Endothelial cell of umbilical vein (primary cell): ENCODE results near the gene MTF2. TPM values are rescaled to one million over a fixed set of nuclear protein-coding genes. Genes with fewer than 3 reads are reported as not detected.

ENCODE experiments used
- BruUV-seq: library from RNA; stranded (reverse); fragments of 400-500 nt; replicated peaks from 2 replicates; lab custom pipeline; 2021; lab: Mats Ljungman, UMichigan
- CTCF ChIA-PET: fragments of 300-600, 350-600 bp; sonication (Branson Sonifier 250); formaldehyde crosslinking; loops from one replicate; lab custom pipeline; 2021; ENCODE audit warnings: antibody characterized with exemption, inconsistent platforms; lab: Charles Lee
- POLR2A ChIA-PET: fragments of 300-600, 350-600 bp; sonication (Branson Sonifier 250); formaldehyde crosslinking; loops from one replicate; lab custom pipeline; 2021; ENCODE audit warnings: antibody characterized with exemption, inconsistent platforms; lab: Charles Lee
- DNase-seq: peaks from one replicate; pipeline ENCODE4 v3.0.0-alpha.2; 2011; ENCODE audit warnings: low read depth, low spot score
- FAIRE-seq: peaks from 2 replicates; lab custom pipeline; 2011; peaks lifted over from hg19 to GRCh38; lab: Jason Lieb, UNC
- H2AFZ ChIP-seq: 2 replicates; pipeline ENCODE4 v1.6.0; 2012; ENCODE audit warnings: low read depth, low read length, control low read depth, inconsistent platforms
- H3K27ac ChIP-seq: 2 replicates; pipeline ENCODE4 v1.5.1; 2011; ENCODE audit warnings: low read depth, mild to moderate bottlenecking, control low read depth, low read length, moderate library complexity; ENCODE audit not compliant: insufficient read depth
- H3K27me3 ChIP-seq, 2 experiments: 2 replicates each; pipeline versions ENCODE4 v1.6.0 to v1.6.1; 2011; ENCODE audit warnings: low read length in 2 of 2, mixed read lengths in 1 of 2; ENCODE audit not compliant: control insufficient read depth in 2 of 2, insufficient read depth in 2 of 2
- H3K36me3 ChIP-seq, 2 experiments: 2 replicates in 1 of 2; 3 replicates in 1 of 2; pipeline ENCODE4 v1.5.1; 2011; ENCODE audit warnings: low read length in 2 of 2, mild to moderate bottlenecking in 1 of 2, moderate library complexity in 1 of 2; ENCODE audit not compliant: control insufficient read depth in 2 of 2, insufficient read depth in 2 of 2; ENCODE audit errors: extremely low read depth in 1 of 2
- H3K4me1 ChIP-seq: 3 replicates; pipeline ENCODE4 v1.5.1; 2011; ENCODE audit warnings: mild to moderate bottlenecking, low read length; ENCODE audit not compliant: control insufficient read depth, insufficient read depth; ENCODE audit errors: extremely low read depth
- H3K4me2 ChIP-seq: 2 replicates; pipeline ENCODE4 v1.6.1; 2011; ENCODE audit warnings: low read length, control low read depth, mixed read lengths; ENCODE audit not compliant: insufficient read depth
- H3K4me3 ChIP-seq, 3 experiments: fragments of 200-600 bp in 1 of 3; sonication (generic), shearing (Covaris generic) in 1 of 3; replicated peaks in 1 of 3; 2 replicates each; pipeline ENCODE4 v1.5.1; 2011 to 2016; ENCODE audit warnings: control low read depth in 3 of 3, low read length in 3 of 3, mild to moderate bottlenecking in 2 of 3, inconsistent platforms in 1 of 3, low read depth in 1 of 3, moderate library complexity in 1 of 3; ENCODE audit not compliant: insufficient read depth in 1 of 3
- H3K79me2 ChIP-seq: 2 replicates; pipeline ENCODE4 v1.6.0; 2012; ENCODE audit warnings: low read length, inconsistent platforms; ENCODE audit not compliant: control insufficient read depth, insufficient read depth
- H3K9ac ChIP-seq: replicated peaks from 2 replicates; pipeline ENCODE3; 2011; ENCODE audit warnings: low read length, control low read depth; ENCODE audit not compliant: insufficient read depth; ENCODE audit errors: extremely low read depth
- H3K9me1 ChIP-seq: replicated peaks from 3 replicates; pipeline ENCODE4 v1.6.0; 2011; ENCODE audit warnings: mild to moderate bottlenecking, low read length; ENCODE audit not compliant: control insufficient read depth, insufficient read depth; ENCODE audit errors: extremely low read depth
- H3K9me3 ChIP-seq: replicated peaks from 2 replicates; pipeline ENCODE4 v1.5.1; 2012; ENCODE audit warnings: low read length, inconsistent platforms; ENCODE audit not compliant: control insufficient read depth, insufficient read depth
- H4K20me1 ChIP-seq: replicated peaks from 2 replicates; pipeline ENCODE3; 2011; ENCODE audit warnings: mild to moderate bottlenecking, low read length; ENCODE audit not compliant: control insufficient read depth, insufficient read depth; ENCODE audit errors: extremely low read depth
- EZH2 ChIP-seq: IDR thresholded peaks from 2 replicates; pipeline ENCODE4 v1.6.1; 2012; ENCODE audit warnings: borderline replicate concordance, low read depth, mild to moderate bottlenecking, moderate library complexity, low read length, inconsistent platforms; ENCODE audit not compliant: severe bottlenecking
- FOS ChIP-seq: IDR thresholded peaks from 2 replicates; pipeline ENCODE4 v1.6.1; 2011; ENCODE audit warnings: mild to moderate bottlenecking, low read length, moderate library complexity, borderline replicate concordance; ENCODE audit not compliant: insufficient read depth
- GATA2 ChIP-seq: IDR thresholded peaks from 2 replicates; pipeline ENCODE4 v1.7.0; 2011; ENCODE audit warnings: low read depth, mild to moderate bottlenecking, moderate library complexity, mixed read lengths, low read length; ENCODE audit not compliant: insufficient read length, insufficient read depth
- POLR2A ChIP-seq: IDR thresholded peaks from 2 replicates; pipeline ENCODE4 v1.6.1; 2012; ENCODE audit warnings: low read depth, mild to moderate bottlenecking, control low read depth, low read length
- POLR2AphosphoS5 ChIP-seq: IDR thresholded peaks from 2 replicates; pipeline ENCODE4 v1.6.1; 2012; ENCODE audit warnings: low read depth, mild to moderate bottlenecking, control low read depth, low read length, moderate library complexity; ENCODE audit not compliant: insufficient read depth
- dilution Hi-C: fragments of 300-500 bp; cut with MboI; formaldehyde crosslinking; loops from one replicate; pipeline ENCODE4 v1.15.0; 2019; ENCODE audit warnings: low sequenced_read_pairs; ENCODE audit not compliant: extremely low pct_ligation_motif_present
- intact Hi-C: fragments of 100-400 bp; cut with micrococcal nuclease; formaldehyde crosslinking; loops from one replicate; pipeline ENCODE4 v1.10.0; 2022
- polyA plus RNA-seq, 4 experiments: library from polyadenylated mRNA; depleted of rRNA in 3 of 4; stranded (reverse) in 3 of 4; unstranded in 1 of 4; fragments of >200 nt; gene quantifications; 2 replicates each; pipeline versions ENCODE4 v1.2.1 to v1.2.3, GENCODE V29; 2011 to 2012; ENCODE audit warnings: missing spikeins in 1 of 4
- total RNA-seq: library from RNA; stranded (reverse); gene quantifications from 2 replicates; pipeline ENCODE4 v1.2.3, GENCODE V29; 2021
- TF ChIP-seq, protein P1 (sequence below), 2 donors: IDR thresholded peaks; 1 replicate in 1 of 2; 2 replicates in 1 of 2; pipeline ENCODE4 v1.5.1; 2011; ENCODE audit warnings: low read length in 2 of 2, mild to moderate bottlenecking in 2 of 2, moderate library complexity in 2 of 2, control low read depth in 1 of 2, inconsistent platforms in 1 of 2, low read depth in 1 of 2; ENCODE audit not compliant: insufficient read depth in 1 of 2; ENCODE audit errors: extremely low read depth in 1 of 2

The MTF2 gene
- total and polyA plus RNA-seq, 2 donors (not counting 3 experiments of a cell fraction or from before 2014, with no cell fraction given), result 20.1 to 40.5 TPM

DNA sequence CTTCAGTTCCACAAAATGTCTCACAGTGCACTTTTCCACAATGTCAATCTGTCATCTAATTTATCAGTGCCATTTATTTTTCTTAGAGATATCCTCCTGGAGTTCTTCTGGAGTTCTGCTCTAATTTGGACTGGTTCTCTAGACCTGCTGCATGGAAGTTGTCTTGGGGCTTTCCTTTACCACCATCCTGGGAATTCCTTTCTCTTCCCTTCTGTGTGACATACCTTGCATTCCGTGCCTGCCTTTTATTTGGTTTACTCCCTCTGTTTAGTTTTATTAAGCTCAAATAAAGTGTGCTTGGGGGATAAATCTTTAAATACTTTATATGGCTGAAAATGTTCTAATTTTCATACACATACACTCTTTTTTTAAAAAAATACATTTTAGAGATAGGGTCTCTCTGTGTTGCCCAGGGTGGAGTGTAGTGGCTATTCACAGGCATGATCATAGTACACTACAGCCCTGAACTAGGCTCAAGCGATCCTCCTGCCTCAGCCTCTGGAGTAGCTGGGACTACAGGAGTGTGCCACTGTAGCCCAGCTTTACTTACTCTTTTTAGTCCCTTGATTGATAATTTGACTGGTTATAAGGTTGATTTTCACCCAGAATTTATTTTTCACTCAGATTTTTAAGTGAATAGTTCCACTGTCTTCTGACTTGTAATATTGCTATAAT, 14.4 kb downstream of the MTF2 start:
- no peak for FAIRE-seq
- TF ChIP-seq, protein P1, sequence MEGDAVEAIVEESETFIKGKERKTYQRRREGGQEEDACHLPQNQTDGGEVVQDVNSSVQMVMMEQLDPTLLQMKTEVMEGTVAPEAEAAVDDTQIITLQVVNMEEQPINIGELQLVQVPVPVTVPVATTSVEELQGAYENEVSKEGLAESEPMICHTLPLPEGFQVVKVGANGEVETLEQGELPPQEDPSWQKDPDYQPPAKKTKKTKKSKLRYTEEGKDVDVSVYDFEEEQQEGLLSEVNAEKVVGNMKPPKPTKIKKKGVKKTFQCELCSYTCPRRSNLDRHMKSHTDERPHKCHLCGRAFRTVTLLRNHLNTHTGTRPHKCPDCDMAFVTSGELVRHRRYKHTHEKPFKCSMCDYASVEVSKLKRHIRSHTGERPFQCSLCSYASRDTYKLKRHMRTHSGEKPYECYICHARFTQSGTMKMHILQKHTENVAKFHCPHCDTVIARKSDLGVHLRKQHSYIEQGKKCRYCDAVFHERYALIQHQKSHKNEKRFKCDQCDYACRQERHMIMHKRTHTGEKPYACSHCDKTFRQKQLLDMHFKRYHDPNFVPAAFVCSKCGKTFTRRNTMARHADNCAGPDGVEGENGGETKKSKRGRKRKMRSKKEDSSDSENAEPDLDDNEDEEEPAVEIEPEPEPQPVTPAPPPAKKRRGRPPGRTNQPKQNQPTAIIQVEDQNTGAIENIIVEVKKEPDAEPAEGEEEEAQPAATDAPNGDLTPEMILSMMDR (IDR thresholded peaks at IDR 0.05; ENCODE audit: extremely low read depth in 1 of 2, insufficient read depth in 1 of 2, low read depth in 1 of 2, low read length in 2 of 2), result no peak
- TF ChIP-seq POLR2A (no peak), GATA2 (no peak), FOS (no peak), EZH2 (no peak), POLR2AphosphoS5 (no peak)
- no peak for DNase-seq
- H3K4me3 ChIP-seq, result no peak overlapping the region
- H3K9me3 ChIP-seq, result no peaks in the 10 kb centered on the region
- H3K36me3 ChIP-seq, result no peaks in the 10 kb centered on the region
- no TSS peak for BruUV-seq
- intact Hi-C loops (no loop called here), dilution Hi-C loops (no loop called here)
- no peak overlapping the region for H2AFZ ChIP-seq
- H3K27me3 ChIP-seq, result no peaks in the 10 kb centered on the region
- peaks cover 95% of the 10 kb centered on the region for H3K79me2 ChIP-seq
- H3K4me1 ChIP-seq, result no peaks in the 10 kb centered on the region
- ChIA-PET CTCF (interaction anchor here (0.7 kb wide), 2 partner anchors 9 to 777 kb away, joined by 3 read pairs; no protein-coding TSS in a partner anchor), POLR2A (no interaction called here)
- no peaks in the 10 kb centered on the region for H3K9me1 ChIP-seq
- H3K9ac ChIP-seq, result no peak overlapping the region
- no peak overlapping the region for H3K4me2 ChIP-seq
- H4K20me1 ChIP-seq, result peaks cover 17% of the 10 kb centered on the region
- H3K27ac ChIP-seq, result no peak overlapping the region
